OCI-LY7 (cell line): ENCODE measurements around the gene ATP11A.

ENCODE experiments used
- EZH2phosphoT487 ChIP-seq: fragments of 200-600 bp; sonication (generic); IDR thresholded peaks from 2 replicates; pipeline ENCODE4 v1.6.1; 2018; ENCODE audit warnings: low read depth, borderline replicate concordance, mild to moderate bottlenecking, mixed run types, antibody characterized with exemption, low read length, moderate library complexity, mixed read lengths
- TF ChIP-seq, protein P1 (sequence below): fragments of 200-600 bp; sonication (generic); conservative IDR thresholded peaks from 2 replicates; pipeline ENCODE4 v1.5.1; 2014; ENCODE audit warnings: mild to moderate bottlenecking, antibody characterized with exemption, low read length, moderate library complexity, mixed read lengths

- TF ChIP-seq EZH2phosphoT487: no peak
- TF ChIP-seq, protein P1, sequence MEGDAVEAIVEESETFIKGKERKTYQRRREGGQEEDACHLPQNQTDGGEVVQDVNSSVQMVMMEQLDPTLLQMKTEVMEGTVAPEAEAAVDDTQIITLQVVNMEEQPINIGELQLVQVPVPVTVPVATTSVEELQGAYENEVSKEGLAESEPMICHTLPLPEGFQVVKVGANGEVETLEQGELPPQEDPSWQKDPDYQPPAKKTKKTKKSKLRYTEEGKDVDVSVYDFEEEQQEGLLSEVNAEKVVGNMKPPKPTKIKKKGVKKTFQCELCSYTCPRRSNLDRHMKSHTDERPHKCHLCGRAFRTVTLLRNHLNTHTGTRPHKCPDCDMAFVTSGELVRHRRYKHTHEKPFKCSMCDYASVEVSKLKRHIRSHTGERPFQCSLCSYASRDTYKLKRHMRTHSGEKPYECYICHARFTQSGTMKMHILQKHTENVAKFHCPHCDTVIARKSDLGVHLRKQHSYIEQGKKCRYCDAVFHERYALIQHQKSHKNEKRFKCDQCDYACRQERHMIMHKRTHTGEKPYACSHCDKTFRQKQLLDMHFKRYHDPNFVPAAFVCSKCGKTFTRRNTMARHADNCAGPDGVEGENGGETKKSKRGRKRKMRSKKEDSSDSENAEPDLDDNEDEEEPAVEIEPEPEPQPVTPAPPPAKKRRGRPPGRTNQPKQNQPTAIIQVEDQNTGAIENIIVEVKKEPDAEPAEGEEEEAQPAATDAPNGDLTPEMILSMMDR: no peak
These were observed 20.3 kb downstream of the ATP11A start for GRCh38 chr13:112709825-112710783.
